ENCODE data around the gene ATXN10. TPM values are rescaled to one million over a fixed set of nuclear protein-coding genes. Genes with fewer than 3 reads are reported as not detected.

The ATXN10 gene
- total RNA-seq, 1 experiment from 2014 or later = 135 TPM

DNA sequence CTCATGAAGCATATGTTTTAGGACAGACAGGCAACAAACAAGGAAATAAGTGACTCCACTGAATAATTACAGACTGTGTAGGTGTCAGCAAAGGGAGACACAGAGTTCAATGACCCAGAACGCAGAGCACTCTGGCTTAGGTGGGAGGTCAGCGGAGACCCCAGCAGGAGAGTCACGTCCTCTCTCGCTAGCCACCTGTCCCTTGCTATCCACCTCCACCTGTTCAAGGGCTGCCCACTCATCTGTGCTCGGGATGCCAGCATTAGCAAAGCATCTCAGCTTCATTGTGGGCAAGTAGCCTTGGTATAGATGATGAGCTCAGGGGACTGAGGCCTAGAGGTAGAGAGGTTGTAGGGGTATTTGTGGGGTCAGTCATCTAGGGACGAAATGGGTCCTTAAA, 21.8 kb upstream of the ATXN10 start:
- Histone ChIP-seq H2AFZ (ENCODE audit: low read depth, low read length, poor library complexity, severe bottlenecking) (no peak overlapping the region), H3K9me2 (ENCODE audit: insufficient read depth) (no peaks in the 10 kb centered on the region), H3K79me2 (ENCODE audit: insufficient read depth, low read length) (no peaks in the 10 kb centered on the region), H3K27me3 (ENCODE audit: insufficient read depth, low read length) (no peaks in the 10 kb centered on the region), H3K4me3 (replicated peaks in 1 of 2; ENCODE audit: low read depth in 1 of 2, low read length in 2 of 2) (no peak overlapping the region), H3K4me1 (ENCODE audit: control insufficient read depth in 1 of 2, insufficient read depth in 2 of 2, low read length in 2 of 2) (peaks cover 0 to 12% of the 10 kb centered on the region in 2 experiments; a peak in 3 of 4 replicates), H4K20me1 (ENCODE audit: insufficient read depth) (no peaks in the 10 kb centered on the region), H3K27ac (ENCODE audit: low read depth, low read length) (no peak overlapping the region), H3K9me3 (ENCODE audit: control insufficient read depth in 1 of 2, insufficient read depth in 1 of 2, low read depth in 1 of 2, low read length in 2 of 2) (no peaks in the 10 kb centered on the region), H3K4me2 (ENCODE audit: low read length) (no peak overlapping the region), H3K9ac (ENCODE audit: low read length) (no peak overlapping the region), H3K36me3 (ENCODE audit: control insufficient read depth in 1 of 2, insufficient read depth in 2 of 2, low read length in 2 of 2) (no peaks in the 10 kb centered on the region)
- ChIA-PET RAD21 (ENCODE audit: low non-redundant PET in 1 of 2, low total read pairs in 2 of 2, uncharacterized antibody in 2 of 2, unreplicated experiment in 2 of 2) (no interaction called here), POLR2A (no interaction called here), CTCF (interaction anchor here (1.1 kb wide), 1 partner anchor 183 kb away, joined by 3 read pairs; no protein-coding TSS in a partner anchor)
- no peak for DNase-seq (ENCODE audit: low read depth, low spot score)
- no TSS peak for BruUV-seq (replicated peaks)
- TF ChIP-seq, protein P1, sequence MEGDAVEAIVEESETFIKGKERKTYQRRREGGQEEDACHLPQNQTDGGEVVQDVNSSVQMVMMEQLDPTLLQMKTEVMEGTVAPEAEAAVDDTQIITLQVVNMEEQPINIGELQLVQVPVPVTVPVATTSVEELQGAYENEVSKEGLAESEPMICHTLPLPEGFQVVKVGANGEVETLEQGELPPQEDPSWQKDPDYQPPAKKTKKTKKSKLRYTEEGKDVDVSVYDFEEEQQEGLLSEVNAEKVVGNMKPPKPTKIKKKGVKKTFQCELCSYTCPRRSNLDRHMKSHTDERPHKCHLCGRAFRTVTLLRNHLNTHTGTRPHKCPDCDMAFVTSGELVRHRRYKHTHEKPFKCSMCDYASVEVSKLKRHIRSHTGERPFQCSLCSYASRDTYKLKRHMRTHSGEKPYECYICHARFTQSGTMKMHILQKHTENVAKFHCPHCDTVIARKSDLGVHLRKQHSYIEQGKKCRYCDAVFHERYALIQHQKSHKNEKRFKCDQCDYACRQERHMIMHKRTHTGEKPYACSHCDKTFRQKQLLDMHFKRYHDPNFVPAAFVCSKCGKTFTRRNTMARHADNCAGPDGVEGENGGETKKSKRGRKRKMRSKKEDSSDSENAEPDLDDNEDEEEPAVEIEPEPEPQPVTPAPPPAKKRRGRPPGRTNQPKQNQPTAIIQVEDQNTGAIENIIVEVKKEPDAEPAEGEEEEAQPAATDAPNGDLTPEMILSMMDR (IDR thresholded peaks at IDR 0.05 in 2 of 3, conservative IDR thresholded peaks at IDR 0.05 in 1 of 3; ENCODE audit: borderline replicate concordance in 1 of 3, insufficient read depth in 1 of 3, low read depth in 2 of 3, low read length in 2 of 3) = no peak
- TF ChIP-seq RAD21 (IDR thresholded peaks at IDR 0.05; ENCODE audit: low read depth) (no peak), JUND (IDR thresholded peaks at IDR 0.05) (no peak)
- ATAC-seq = no peak
- intact Hi-C loops (cut with micrococcal nuclease) = loop anchor here (10.0 kb wide), 2 partner anchors 185 to 215 kb away; no protein-coding TSS in a partner anchor

DNA sequence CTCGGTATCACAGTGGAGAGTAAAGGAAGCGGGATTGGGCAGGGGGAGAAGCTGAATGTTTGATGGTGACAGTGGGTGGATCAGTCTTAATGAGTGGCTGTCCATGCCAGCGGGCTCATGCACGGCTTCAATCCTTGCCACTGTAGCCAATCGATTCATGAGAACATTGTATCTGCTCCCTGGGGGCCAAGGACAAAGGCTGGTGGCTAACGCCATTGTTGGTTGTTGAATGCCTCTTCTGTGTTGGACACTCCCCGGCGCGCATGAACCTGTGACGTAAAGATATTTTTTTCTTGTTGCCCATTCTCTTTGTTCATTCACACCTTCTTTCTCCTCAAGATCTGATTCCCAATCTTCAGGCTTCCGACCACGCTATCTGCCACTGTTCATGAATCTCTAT, 20.9 kb upstream of the ATXN10 start:
- Histone ChIP-seq H3K9me3 (ENCODE audit: control insufficient read depth in 1 of 2, insufficient read depth in 1 of 2, low read depth in 1 of 2, low read length in 2 of 2) (no peaks in the 10 kb centered on the region), H3K9ac (ENCODE audit: low read length) (no peak overlapping the region), H3K4me3 (replicated peaks in 1 of 2; ENCODE audit: low read depth in 1 of 2, low read length in 2 of 2) (no peak overlapping the region), H3K27ac (ENCODE audit: low read depth, low read length) (no peak overlapping the region), H2AFZ (ENCODE audit: low read depth, low read length, poor library complexity, severe bottlenecking) (no peak overlapping the region), H3K79me2 (ENCODE audit: insufficient read depth, low read length) (no peaks in the 10 kb centered on the region), H3K36me3 (ENCODE audit: control insufficient read depth in 1 of 2, insufficient read depth in 2 of 2, low read length in 2 of 2) (no peaks in the 10 kb centered on the region), H4K20me1 (ENCODE audit: insufficient read depth) (no peaks in the 10 kb centered on the region), H3K9me2 (ENCODE audit: insufficient read depth) (no peaks in the 10 kb centered on the region), H3K4me2 (ENCODE audit: low read length) (no peak overlapping the region), H3K27me3 (ENCODE audit: insufficient read depth, low read length) (no peaks in the 10 kb centered on the region), H3K4me1 (ENCODE audit: control insufficient read depth in 1 of 2, insufficient read depth in 2 of 2, low read length in 2 of 2) (peaks cover 0 to 5% of the 10 kb centered on the region in 2 experiments; a peak in 3 of 4 replicates)
- ChIA-PET RAD21 (ENCODE audit: low non-redundant PET in 1 of 2, low total read pairs in 2 of 2, uncharacterized antibody in 2 of 2, unreplicated experiment in 2 of 2) (interaction anchor here in 1 of 2 experiments (0.6 kb wide), 1 partner anchor 326 kb away, joined by 4 read pairs; the partner anchor contains the start of gene WNT7B), CTCF (no interaction called here), POLR2A (interaction anchor here (0.6 kb wide), 1 partner anchor 326 kb away, joined by 6 read pairs; the partner anchor contains the start of gene WNT7B)
- intact Hi-C loops (cut with micrococcal nuclease) = loop anchor here (10.0 kb wide), 1 partner anchor 184 kb away; no protein-coding TSS in a partner anchor
- ATAC-seq (no peak), DNase-seq (ENCODE audit: low read depth, low spot score) (no peak)
- BruUV-seq (replicated peaks) = no TSS peak
- TF ChIP-seq CEBPB (IDR thresholded peaks at IDR 0.05; ENCODE audit: low read depth) (no peak), FOSL1 (IDR thresholded peaks at IDR 0.05; ENCODE audit: low read depth) (no peak), SIN3A (IDR thresholded peaks at IDR 0.05; ENCODE audit: low read depth) (no peak), TCF7L2 (IDR thresholded peaks at IDR 0.05; ENCODE audit: borderline replicate concordance, extremely low read depth, insufficient read depth, insufficient read length) (no peak), EGR1 (IDR thresholded peaks at IDR 0.05; ENCODE audit: low read depth) (no peak), SP1 (IDR thresholded peaks at IDR 0.05; ENCODE audit: low read depth) (no peak), ELF1 (IDR thresholded peaks at IDR 0.05; ENCODE audit: borderline replicate concordance, low read depth) (no peak), JUND (IDR thresholded peaks at IDR 0.05) (no peak)
- TF ChIP-seq, protein P2, sequence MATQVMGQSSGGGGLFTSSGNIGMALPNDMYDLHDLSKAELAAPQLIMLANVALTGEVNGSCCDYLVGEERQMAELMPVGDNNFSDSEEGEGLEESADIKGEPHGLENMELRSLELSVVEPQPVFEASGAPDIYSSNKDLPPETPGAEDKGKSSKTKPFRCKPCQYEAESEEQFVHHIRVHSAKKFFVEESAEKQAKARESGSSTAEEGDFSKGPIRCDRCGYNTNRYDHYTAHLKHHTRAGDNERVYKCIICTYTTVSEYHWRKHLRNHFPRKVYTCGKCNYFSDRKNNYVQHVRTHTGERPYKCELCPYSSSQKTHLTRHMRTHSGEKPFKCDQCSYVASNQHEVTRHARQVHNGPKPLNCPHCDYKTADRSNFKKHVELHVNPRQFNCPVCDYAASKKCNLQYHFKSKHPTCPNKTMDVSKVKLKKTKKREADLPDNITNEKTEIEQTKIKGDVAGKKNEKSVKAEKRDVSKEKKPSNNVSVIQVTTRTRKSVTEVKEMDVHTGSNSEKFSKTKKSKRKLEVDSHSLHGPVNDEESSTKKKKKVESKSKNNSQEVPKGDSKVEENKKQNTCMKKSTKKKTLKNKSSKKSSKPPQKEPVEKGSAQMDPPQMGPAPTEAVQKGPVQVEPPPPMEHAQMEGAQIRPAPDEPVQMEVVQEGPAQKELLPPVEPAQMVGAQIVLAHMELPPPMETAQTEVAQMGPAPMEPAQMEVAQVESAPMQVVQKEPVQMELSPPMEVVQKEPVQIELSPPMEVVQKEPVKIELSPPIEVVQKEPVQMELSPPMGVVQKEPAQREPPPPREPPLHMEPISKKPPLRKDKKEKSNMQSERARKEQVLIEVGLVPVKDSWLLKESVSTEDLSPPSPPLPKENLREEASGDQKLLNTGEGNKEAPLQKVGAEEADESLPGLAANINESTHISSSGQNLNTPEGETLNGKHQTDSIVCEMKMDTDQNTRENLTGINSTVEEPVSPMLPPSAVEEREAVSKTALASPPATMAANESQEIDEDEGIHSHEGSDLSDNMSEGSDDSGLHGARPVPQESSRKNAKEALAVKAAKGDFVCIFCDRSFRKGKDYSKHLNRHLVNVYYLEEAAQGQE (IDR thresholded peaks at IDR 0.05; ENCODE audit: low read depth) = no peak
- TF ChIP-seq, protein P1 (IDR thresholded peaks at IDR 0.05 in 2 of 3, conservative IDR thresholded peaks at IDR 0.05 in 1 of 3; ENCODE audit: borderline replicate concordance in 1 of 3, insufficient read depth in 1 of 3, low read depth in 2 of 3, low read length in 2 of 3) = no peak
- TF ChIP-seq, protein P3, sequence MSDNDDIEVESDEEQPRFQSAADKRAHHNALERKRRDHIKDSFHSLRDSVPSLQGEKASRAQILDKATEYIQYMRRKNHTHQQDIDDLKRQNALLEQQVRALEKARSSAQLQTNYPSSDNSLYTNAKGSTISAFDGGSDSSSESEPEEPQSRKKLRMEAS (IDR thresholded peaks at IDR 0.05) = no peak
